HepG2 (cell line): ENCODE data around the gene OSBPL1A. TPM values are rescaled to one million over a fixed set of nuclear protein-coding genes. Genes with fewer than 3 reads are reported as not detected.

ENCODE experiments used
- ATAC-seq: fragments of 200-7000 bp; cut with Tn5 transposase; 3 replicates; pipeline ENCODE4 v1.9.1; 2020; ENCODE audit warnings: mild to moderate bottlenecking, moderate library complexity
- BruUV-seq: library from RNA; stranded (reverse); fragments of 400-500 nt; replicated peaks from 2 replicates; lab custom pipeline; 2021; lab: Mats Ljungman, UMichigan
- CTCF ChIA-PET: fragments of 300-600 bp; formaldehyde crosslinking; extraction: SDS; loops from one replicate; lab custom pipeline; 2021; ENCODE audit warnings: low total read pairs, inconsistent platforms, low intra/inter-chr PET ratio; lab: Yijun Ruan, JAX
- POLR2A ChIA-PET: fragments of 350-600 bp; sonication (Branson Sonifier 250); formaldehyde crosslinking; loops from one replicate; lab custom pipeline; 2020; ENCODE audit warnings: antibody characterized with exemption, inconsistent platforms; lab: Yijun Ruan, JAX
- DNase-seq: peaks from one replicate; pipeline ENCODE4 v3.0.0-alpha.2; 2015; ENCODE audit warnings: low spot score
- FAIRE-seq: peaks from 3 replicates; lab custom pipeline; 2011; peaks lifted over from hg19 to GRCh38; lab: Jason Lieb, UNC
- H2AFZ ChIP-seq: one replicate; pipeline ENCODE4 v1.6.1; 2011; ENCODE audit warnings: low read length, inconsistent platforms
- H3K27ac ChIP-seq: fragments of 300-600 bp; 3 replicates; pipeline ENCODE4 v1.8.0; 2011; ENCODE audit warnings: mixed run types, mild to moderate bottlenecking, mixed read lengths, low read length, inconsistent platforms; ENCODE audit not compliant: insufficient read depth; ENCODE audit errors: extremely low read length
- H3K27me3 ChIP-seq, 2 experiments: fragments of 200-600 bp in 1 of 2; 2 replicates in 1 of 2; 3 replicates in 1 of 2; pipeline versions ENCODE4 v1.6.0 to v1.8.0; 2011; ENCODE audit warnings: low read length in 2 of 2, mild to moderate bottlenecking in 2 of 2, moderate library complexity in 2 of 2, inconsistent platforms in 1 of 2; ENCODE audit not compliant: insufficient read depth in 2 of 2, control insufficient read depth in 1 of 2
- H3K36me3 ChIP-seq, 2 experiments: fragments of 200-600 bp in 1 of 2; replicated peaks in 1 of 2; 2 replicates in 1 of 2; 3 replicates in 1 of 2; pipeline versions ENCODE4 v1.5.1 to v1.8.0; 2011; ENCODE audit warnings: low read length in 2 of 2, inconsistent platforms in 1 of 2; ENCODE audit not compliant: insufficient read depth in 2 of 2, control insufficient read depth in 1 of 2
- H3K4me1 ChIP-seq: 2 replicates; pipeline ENCODE4 v1.5.1; 2012; ENCODE audit warnings: low read length, inconsistent platforms; ENCODE audit not compliant: insufficient read depth
- H3K4me2 ChIP-seq: 2 replicates; pipeline ENCODE4 v1.6.0; 2011; ENCODE audit warnings: low read depth, low read length, inconsistent platforms
- H3K4me3 ChIP-seq, 3 experiments: fragments of 200-600 bp in 1 of 3; sonication (generic), shearing (Covaris generic) in 1 of 3; replicated peaks in 1 of 3; 2 replicates each; pipeline ENCODE4 v1.5.1; 2011 to 2016; ENCODE audit warnings: low read length in 3 of 3, inconsistent platforms in 2 of 3, low read depth in 2 of 3, mild to moderate bottlenecking in 2 of 3, control low read depth in 1 of 3, mixed read lengths in 1 of 3; ENCODE audit not compliant: insufficient read depth in 1 of 3
- H3K79me2 ChIP-seq: one replicate; pipeline ENCODE4 v1.6.1; 2011; ENCODE audit warnings: low read length, inconsistent platforms; ENCODE audit not compliant: insufficient read depth
- H3K9ac ChIP-seq: 2 replicates; pipeline ENCODE4 v1.6.0; 2011; ENCODE audit warnings: mild to moderate bottlenecking, low read depth, low read length, inconsistent platforms; ENCODE audit not compliant: insufficient read depth
- H3K9me3 ChIP-seq: 2 replicates; pipeline ENCODE4 v1.5.1; 2012; ENCODE audit warnings: mild to moderate bottlenecking, low read length
- H4K20me1 ChIP-seq: 2 replicates; pipeline ENCODE4 v1.6.0; 2011; ENCODE audit warnings: inconsistent platforms, mild to moderate bottlenecking, low read length, moderate library complexity; ENCODE audit not compliant: insufficient read depth
- ARHGAP35 ChIP-seq: sonication (generic); formaldehyde crosslinking; IDR thresholded peaks from 2 replicates; pipeline ENCODE4 v1.9.0; 2022; ENCODE audit warnings: mild to moderate bottlenecking, inconsistent platforms, moderate library complexity, missing genetic modification reagents, borderline replicate concordance
- CENPX ChIP-seq: sonication (generic); formaldehyde crosslinking; IDR thresholded peaks from 2 replicates; pipeline ENCODE4 v1.9.0; 2021; ENCODE audit warnings: mild to moderate bottlenecking, missing genetic modification reagents, moderate library complexity
- CREM ChIP-seq, 2 experiments: sonication (generic) in 1 of 2; formaldehyde crosslinking in 1 of 2; IDR thresholded peaks; 2 replicates each; pipeline versions ENCODE4 v1.4.0 to v1.6.1; 2016 to 2020; ENCODE audit warnings: antibody characterized with exemption in 1 of 2, mild to moderate bottlenecking in 1 of 2, missing genetic modification reagents in 1 of 2
- MIER2 ChIP-seq: IDR thresholded peaks from 2 replicates; pipeline ENCODE4 v1.6.1; 2016; ENCODE audit warnings: missing biosample characterization, missing genetic modification reagents
- RARG ChIP-seq: sonication (generic); formaldehyde crosslinking; IDR thresholded peaks from 2 replicates; pipeline ENCODE4 v1.4.0; 2020; ENCODE audit warnings: low read depth, mild to moderate bottlenecking, missing genetic modification reagents
- RELA ChIP-seq: sonication (generic); formaldehyde crosslinking; IDR thresholded peaks from 2 replicates; pipeline ENCODE4 v1.4.0; 2020; ENCODE audit warnings: missing genetic modification reagents
- ZKSCAN8 ChIP-seq: IDR thresholded peaks from 2 replicates; pipeline ENCODE4 v1.6.1; 2016; ENCODE audit warnings: borderline replicate concordance, missing genetic modification reagents, missing compliant biosample characterization
- ZNF354B ChIP-seq: sonication (generic); formaldehyde crosslinking; IDR thresholded peaks from 2 replicates; pipeline ENCODE4 v1.8.0; 2022; ENCODE audit warnings: mild to moderate bottlenecking, missing genetic modification reagents
- ZNF749 ChIP-seq: sonication (generic); formaldehyde crosslinking; IDR thresholded peaks from 2 replicates; pipeline ENCODE4 v1.8.0; 2022; ENCODE audit warnings: mild to moderate bottlenecking, missing genetic modification reagents, moderate library complexity, borderline replicate concordance
- WGBS: methylation state at CpG from one replicate; pipeline ENCODE4 v1.1.6; 2017; ENCODE audit warnings: low lambda C conversion rate; 5-methylcytosine and 5-hydroxymethylcytosine counted together
- in situ Hi-C: cut with HindIII; loops from 2 replicates; pipeline ENCODE4 v1.10.0; 2017; ENCODE audit warnings: low pct_unique_long_range_greater_than_20kb; ENCODE audit not compliant: extremely low pct_ligation_motif_present
- intact Hi-C: fragments of 100-400 bp; cut with micrococcal nuclease; formaldehyde crosslinking; loops from one replicate; pipeline ENCODE4 v1.10.0; 2022; ENCODE audit not compliant: unreplicated experiment
- polyA plus RNA-seq, 8 experiments: library from polyadenylated mRNA; depleted of rRNA in 3 of 8; stranded (reverse) in 7 of 8; unstranded in 1 of 8; fragments of >200 nt; fragmentation: Illumina TruSeq in 4 of 8; extraction: Trizol in 4 of 8; gene quantifications; 2 replicates each; pipeline versions ENCODE4 v1.2.1 to v1.2.3, GENCODE V29; 2011 to 2016; ENCODE audit warnings: low read depth in 4 of 8, missing spikeins in 1 of 8, mixed read lengths in 1 of 8; ENCODE audit not compliant: insufficient read depth in 1 of 8
- total RNA-seq, 5 experiments: library from RNA; depleted of rRNA; stranded (reverse); fragments of >200 nt; fragmentation: Illumina TruSeq; extraction: Trizol; gene quantifications; 2 replicates each; pipeline ENCODE4 v1.2.3, GENCODE V29; 2016; ENCODE audit warnings: low read depth in 1 of 5
- TF ChIP-seq, protein P1 (sequence below): sonication (generic); formaldehyde crosslinking; conservative IDR thresholded peaks from 2 replicates; pipeline ENCODE4 v1.4.0; 2020; ENCODE audit warnings: missing genetic modification reagents
- TF ChIP-seq, protein P2 (sequence below): sonication (generic); formaldehyde crosslinking; IDR thresholded peaks from 2 replicates; pipeline ENCODE4 v1.5.0; 2020; ENCODE audit warnings: mild to moderate bottlenecking, missing genetic modification reagents, moderate library complexity

Gene OSBPL1A
- total and polyA plus RNA-seq, 2 of the 13 experiments (the other 11 are each of a cell fraction or from before 2014, with no cell fraction given), result 0.02 TPM; not detected in 1

DNA sequence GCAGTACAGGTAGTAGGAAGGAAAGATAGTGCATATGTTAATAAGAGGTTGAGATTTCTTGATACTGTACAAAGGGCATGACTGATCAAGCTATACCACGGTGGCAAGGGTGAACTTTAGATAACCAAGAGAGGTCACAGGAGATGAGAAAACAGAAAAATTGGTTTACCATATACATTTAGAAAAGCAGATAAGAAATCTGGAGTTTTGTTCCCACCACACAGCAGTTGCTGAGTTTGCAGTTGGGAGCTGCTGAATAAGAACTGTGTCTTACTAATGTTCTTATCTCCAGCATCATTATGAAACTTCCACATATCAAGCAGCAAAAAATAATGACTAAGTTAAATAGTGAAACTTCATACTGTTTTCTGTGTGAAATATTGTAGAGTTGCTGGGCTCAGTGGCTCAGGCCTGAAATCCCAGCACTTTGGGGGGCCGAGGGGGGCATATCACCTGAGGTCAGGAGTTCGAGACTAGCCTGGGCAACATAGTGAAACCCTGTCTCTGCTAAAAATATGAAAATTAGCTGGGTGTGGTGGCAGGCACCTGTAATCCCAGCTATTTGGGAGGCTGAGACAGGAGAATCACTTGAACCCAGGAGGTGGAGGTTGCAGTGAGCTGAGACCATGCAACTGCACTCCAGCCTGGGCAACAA lies 16.9 kb upstream of the OSBPL1A start (continued):
- TF ChIP-seq RELA (CRISPR knock-in tag), result no peak
- TF ChIP-seq CREM (IDR thresholded peaks at IDR 0.05), result no peak
- TF ChIP-seq CREM (CRISPR knock-in tag; IDR thresholded peaks at IDR 0.05), result no peak
- TF ChIP-seq, protein P1, sequence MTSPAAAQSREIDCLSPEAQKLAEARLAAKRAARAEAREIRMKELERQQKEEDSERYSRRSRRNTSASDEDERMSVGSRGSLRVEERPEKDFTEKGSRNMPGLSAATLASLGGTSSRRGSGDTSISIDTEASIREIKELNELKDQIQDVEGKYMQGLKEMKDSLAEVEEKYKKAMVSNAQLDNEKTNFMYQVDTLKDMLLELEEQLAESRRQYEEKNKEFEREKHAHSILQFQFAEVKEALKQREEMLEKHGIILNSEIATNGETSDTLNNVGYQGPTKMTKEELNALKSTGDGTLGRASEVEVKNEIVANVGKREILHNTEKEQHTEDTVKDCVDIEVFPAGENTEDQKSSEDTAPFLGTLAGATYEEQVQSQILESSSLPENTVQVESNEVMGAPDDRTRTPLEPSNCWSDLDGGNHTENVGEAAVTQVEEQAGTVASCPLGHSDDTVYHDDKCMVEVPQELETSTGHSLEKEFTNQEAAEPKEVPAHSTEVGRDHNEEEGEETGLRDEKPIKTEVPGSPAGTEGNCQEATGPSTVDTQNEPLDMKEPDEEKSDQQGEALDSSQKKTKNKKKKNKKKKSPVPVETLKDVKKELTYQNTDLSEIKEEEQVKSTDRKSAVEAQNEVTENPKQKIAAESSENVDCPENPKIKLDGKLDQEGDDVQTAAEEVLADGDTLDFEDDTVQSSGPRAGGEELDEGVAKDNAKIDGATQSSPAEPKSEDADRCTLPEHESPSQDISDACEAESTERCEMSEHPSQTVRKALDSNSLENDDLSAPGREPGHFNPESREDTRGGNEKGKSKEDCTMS (CRISPR knock-in tag), result no peak

DNA sequence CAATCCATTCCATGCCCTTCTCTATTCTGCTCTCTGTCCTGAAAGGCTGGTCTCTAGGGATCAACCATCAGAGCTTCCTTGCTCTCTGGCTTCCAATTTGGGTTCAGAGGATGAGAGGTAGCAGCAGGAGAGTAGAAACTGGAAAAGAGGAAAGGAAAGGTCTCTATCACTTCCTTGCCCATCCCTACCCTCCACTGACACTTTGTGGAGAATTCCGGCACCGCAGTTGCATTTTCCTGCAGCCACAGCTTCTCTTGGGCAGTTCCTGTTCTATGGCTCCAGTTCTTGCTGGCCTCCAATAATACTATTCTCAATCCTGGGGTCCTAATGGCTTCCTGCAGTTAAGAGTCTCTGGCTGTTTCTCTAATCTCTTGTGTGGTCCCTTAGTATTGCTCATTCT lies 15.5 kb upstream of the OSBPL1A start:
- no TSS peak for BruUV-seq
- WGBS, result 4% methylated on average over 2 of the region's 2 CpGs
- no peak for TF ChIP-seq MIER2 (CRISPR knock-in tag)
- TF ChIP-seq ZNF354B (CRISPR knock-in tag), result no peak
- TF ChIP-seq, protein P2, sequence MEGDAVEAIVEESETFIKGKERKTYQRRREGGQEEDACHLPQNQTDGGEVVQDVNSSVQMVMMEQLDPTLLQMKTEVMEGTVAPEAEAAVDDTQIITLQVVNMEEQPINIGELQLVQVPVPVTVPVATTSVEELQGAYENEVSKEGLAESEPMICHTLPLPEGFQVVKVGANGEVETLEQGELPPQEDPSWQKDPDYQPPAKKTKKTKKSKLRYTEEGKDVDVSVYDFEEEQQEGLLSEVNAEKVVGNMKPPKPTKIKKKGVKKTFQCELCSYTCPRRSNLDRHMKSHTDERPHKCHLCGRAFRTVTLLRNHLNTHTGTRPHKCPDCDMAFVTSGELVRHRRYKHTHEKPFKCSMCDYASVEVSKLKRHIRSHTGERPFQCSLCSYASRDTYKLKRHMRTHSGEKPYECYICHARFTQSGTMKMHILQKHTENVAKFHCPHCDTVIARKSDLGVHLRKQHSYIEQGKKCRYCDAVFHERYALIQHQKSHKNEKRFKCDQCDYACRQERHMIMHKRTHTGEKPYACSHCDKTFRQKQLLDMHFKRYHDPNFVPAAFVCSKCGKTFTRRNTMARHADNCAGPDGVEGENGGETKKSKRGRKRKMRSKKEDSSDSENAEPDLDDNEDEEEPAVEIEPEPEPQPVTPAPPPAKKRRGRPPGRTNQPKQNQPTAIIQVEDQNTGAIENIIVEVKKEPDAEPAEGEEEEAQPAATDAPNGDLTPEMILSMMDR (CRISPR knock-in tag), result peak; percentile 21; the same call in 1 of the 2 replicates
- TF ChIP-seq ARHGAP35 (CRISPR knock-in tag), result no peak
- no peak for TF ChIP-seq ZNF749
- TF ChIP-seq CENPX, result no peak
- TF ChIP-seq RARG (CRISPR knock-in tag), result no peak
- TF ChIP-seq ZKSCAN8 (CRISPR knock-in tag), result no peak
- POLR2A ChIA-PET, result no interaction called here
- Histone ChIP-seq H3K27ac (no peak overlapping the region), H3K36me3 (no peaks in the 10 kb centered on the region), H3K9ac (no peak overlapping the region), H3K4me2 (no peak overlapping the region), H2AFZ (no peak overlapping the region), H3K4me1 (no peaks in the 10 kb centered on the region), H3K27me3 (peaks cover 0 to 6% of the 10 kb centered on the region in 2 experiments; a peak in 1 of 5 replicates), H3K79me2 (no peaks in the 10 kb centered on the region), H3K9me3 (no peaks in the 10 kb centered on the region), H4K20me1 (no peaks in the 10 kb centered on the region), H3K4me3 (no peak overlapping the region)
- FAIRE-seq (no peak), ATAC-seq (no peak), DNase-seq (no peak)
- CTCF ChIA-PET, result no interaction called here
- in situ Hi-C loops, result no loop called here
- intact Hi-C loops, result no loop called here
